OCI-LY7 (cell line): ENCODE data around the gene MRPL11. TPM values are rescaled to one million over a fixed set of nuclear protein-coding genes. Genes with fewer than 3 reads are reported as not detected.

Source experiments
- BruUV-seq: library from RNA; stranded (reverse); fragments of 400-500 nt; replicated peaks from 2 replicates; lab custom pipeline; 2021; lab: Mats Ljungman, UMichigan
- CTCF ChIA-PET: fragments of 300-600 bp; sonication (Branson Sonifier 250); formaldehyde crosslinking; loops from one replicate; lab custom pipeline; 2022; ENCODE audit warnings: antibody characterized with exemption; ENCODE audit not compliant: unreplicated experiment; lab: Charles Lee
- POLR2A ChIA-PET: fragments of 300-600 bp; sonication (Branson Sonifier 250); formaldehyde crosslinking; loops from one replicate; lab custom pipeline; 2022; ENCODE audit warnings: antibody characterized with exemption; lab: Charles Lee
- DNase-seq: peaks from one replicate; pipeline ENCODE4 v3.0.0-alpha.2; 2015; ENCODE audit warnings: low spot score
- H2AFZ ChIP-seq: fragments of 200-600 bp; sonication (generic), shearing (Covaris generic); 2 replicates; pipeline ENCODE4 v1.6.1; 2014; ENCODE audit warnings: mild to moderate bottlenecking, antibody characterized with exemption, low read length, moderate library complexity
- H3K27ac ChIP-seq: fragments of 200-600 bp; sonication (generic); 2 replicates; pipeline ENCODE4 v1.5.1; 2014; ENCODE audit warnings: mixed run types, low read depth, mild to moderate bottlenecking, moderate library complexity, low read length, inconsistent platforms; ENCODE audit not compliant: poor library complexity, severe bottlenecking
- H3K36me3 ChIP-seq: fragments of 200-600 bp; sonication (generic); 2 replicates; pipeline ENCODE4 v1.6.1; 2014; ENCODE audit warnings: mild to moderate bottlenecking, antibody characterized with exemption, low read length, moderate library complexity, mixed read lengths; ENCODE audit not compliant: insufficient read depth
- H3K4me1 ChIP-seq: fragments of 200-600 bp; sonication (generic); 2 replicates; pipeline ENCODE4 v1.5.1; 2014; ENCODE audit warnings: mild to moderate bottlenecking, low read length; ENCODE audit not compliant: insufficient read depth, poor library complexity, severe bottlenecking
- H3K4me2 ChIP-seq: fragments of 200-600 bp; sonication (generic); 2 replicates; pipeline ENCODE4 v1.6.1; 2014; ENCODE audit warnings: mild to moderate bottlenecking, low read length
- H3K4me3 ChIP-seq: fragments of 200-600 bp; sonication (generic); 2 replicates; pipeline ENCODE4 v1.5.1; 2014; ENCODE audit warnings: mild to moderate bottlenecking, low read depth, low read length; ENCODE audit not compliant: poor library complexity, severe bottlenecking
- H3K79me2 ChIP-seq: fragments of 200-600 bp; sonication (generic); 2 replicates; pipeline ENCODE4 v1.6.1; 2016; ENCODE audit warnings: low read depth, mild to moderate bottlenecking, low read length, moderate library complexity, mixed read lengths; ENCODE audit not compliant: insufficient read depth
- H3K9me2 ChIP-seq: fragments of 200-600 bp; sonication (generic); 2 replicates; pipeline ENCODE4 v1.6.1; 2016; ENCODE audit warnings: mild to moderate bottlenecking, low read length, mixed read lengths; ENCODE audit not compliant: insufficient read depth
- H3K9me3 ChIP-seq: fragments of 200-600 bp; sonication (generic); 2 replicates; pipeline ENCODE4 v1.6.1; 2014; ENCODE audit warnings: mild to moderate bottlenecking, mixed run types, low read length, mixed read lengths
- H4K20me1 ChIP-seq: fragments of 200-600 bp; sonication (generic); 2 replicates; pipeline ENCODE4 v1.6.1; 2014; ENCODE audit warnings: mild to moderate bottlenecking, antibody characterized with exemption, low read length, moderate library complexity, mixed read lengths; ENCODE audit not compliant: insufficient read depth
- CTCF ChIP-seq: fragments of 200-600 bp; sonication (generic); conservative IDR thresholded peaks from 2 replicates; pipeline ENCODE4 v1.5.1; 2014; ENCODE audit warnings: mild to moderate bottlenecking, antibody characterized with exemption, low read length, moderate library complexity, mixed read lengths
- EZH2phosphoT487 ChIP-seq: fragments of 200-600 bp; sonication (generic); IDR thresholded peaks from 2 replicates; pipeline ENCODE4 v1.6.1; 2018; ENCODE audit warnings: low read depth, borderline replicate concordance, mild to moderate bottlenecking, mixed run types, antibody characterized with exemption, low read length, moderate library complexity, mixed read lengths
- intact Hi-C: fragments of 100-400 bp; cut with micrococcal nuclease; formaldehyde crosslinking; loops from one replicate; pipeline ENCODE4 v1.10.0; 2022; ENCODE audit not compliant: unreplicated experiment
- total RNA-seq, 2 experiments: library from RNA; depleted of rRNA in 1 of 2; stranded (reverse); fragments of >200 nt in 1 of 2; shearing (Covaris generic) in 1 of 2; gene quantifications; 2 replicates each; pipeline ENCODE4 v1.2.3, GENCODE V29; 2014 to 2022

MRPL11 gene
- total RNA-seq, 2 experiments from 2014 or later, result 88.6 to 101 TPM

- Histone ChIP-seq H2AFZ (no peak overlapping the region), H3K9me3 (no peaks in the 10 kb centered on the region), H3K27ac (no peak overlapping the region), H3K4me3 (no peak overlapping the region), H3K79me2 (no peaks in the 10 kb centered on the region), H3K4me1 (peaks cover 6% of the 10 kb centered on the region), H3K9me2 (no peaks in the 10 kb centered on the region), H4K20me1 (no peaks in the 10 kb centered on the region), H3K4me2 (no peak overlapping the region), H3K36me3 (no peaks in the 10 kb centered on the region)
- BruUV-seq, result no TSS peak
- DNase-seq, result no peak
- CTCF ChIA-PET, result no interaction called here
- intact Hi-C loops, result no loop called here
- POLR2A ChIA-PET, result interaction anchor here (0.6 kb wide), 1 partner anchor 161 kb away, joined by 5 read pairs; no protein-coding TSS in a partner anchor
- TF ChIP-seq EZH2phosphoT487 (no peak), CTCF (no peak)
These were observed 11.9 kb upstream of the MRPL11 start for GRCh38 chr11:66450560-66450959.

DNA sequence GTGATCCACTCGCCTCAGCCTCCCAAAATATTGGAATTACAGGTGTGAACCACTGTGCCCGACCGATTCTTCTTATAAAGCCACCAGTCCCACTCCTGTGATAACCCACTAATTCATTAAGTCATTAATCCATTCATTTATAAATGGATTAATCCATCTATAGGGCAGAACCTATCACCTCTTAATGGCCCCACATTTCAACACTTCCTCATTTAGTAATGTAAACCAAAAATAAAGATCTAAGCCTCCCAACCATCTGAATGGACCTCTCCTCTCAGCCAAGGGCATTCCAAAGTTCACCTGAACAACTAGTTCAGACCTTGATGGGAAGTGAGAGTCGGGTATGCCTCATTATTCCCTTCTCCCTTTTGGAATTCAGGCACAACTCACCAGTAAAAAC, 9.9 kb upstream of the MRPL11 start:
- Histone ChIP-seq H2AFZ (no peak overlapping the region), H3K4me1 (no peaks in the 10 kb centered on the region), H4K20me1 (no peaks in the 10 kb centered on the region), H3K4me2 (no peak overlapping the region), H3K27ac (no peak overlapping the region), H3K36me3 (no peaks in the 10 kb centered on the region), H3K4me3 (no peak overlapping the region), H3K9me3 (peaks cover 8% of the 10 kb centered on the region; the same call in 1 of the 2 replicates), H3K79me2 (no peaks in the 10 kb centered on the region), H3K9me2 (no peaks in the 10 kb centered on the region)
- intact Hi-C loops, result no loop called here
- BruUV-seq, result no TSS peak
- TF ChIP-seq EZH2phosphoT487, result no peak
- no peak for TF ChIP-seq CTCF
- ChIA-PET POLR2A (no interaction called here), CTCF (no interaction called here)
- no peak for DNase-seq

DNA sequence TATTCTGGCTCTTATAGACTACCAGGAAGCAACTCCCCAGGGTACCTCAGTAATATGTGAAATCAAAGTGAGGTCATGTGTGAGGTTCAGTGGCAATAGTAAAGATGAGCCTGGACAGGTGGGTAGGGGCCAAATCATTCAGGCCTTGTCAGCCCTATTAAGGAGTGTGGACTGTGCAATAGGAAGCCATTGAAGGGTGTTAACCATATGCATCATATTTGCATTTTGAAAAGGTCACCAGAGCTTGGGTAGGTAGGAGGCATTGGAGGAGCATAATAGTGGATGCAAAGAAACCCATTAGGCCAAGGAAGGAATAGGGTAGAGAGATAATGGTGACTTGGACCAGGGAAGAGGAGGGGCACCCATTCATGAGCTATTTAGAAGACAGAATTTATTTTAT, 8.4 kb upstream of the MRPL11 start:
- Histone ChIP-seq H3K4me1 (no peaks in the 10 kb centered on the region), H4K20me1 (no peaks in the 10 kb centered on the region), H3K9me3 (peaks cover 13% of the 10 kb centered on the region; the same call in 1 of the 2 replicates), H2AFZ (no peak overlapping the region), H3K4me2 (no peak overlapping the region), H3K9me2 (no peaks in the 10 kb centered on the region), H3K36me3 (no peaks in the 10 kb centered on the region), H3K27ac (no peak overlapping the region), H3K79me2 (no peaks in the 10 kb centered on the region), H3K4me3 (no peak overlapping the region)
- CTCF ChIA-PET, result interaction anchor here (1.0 kb wide), 1 partner anchor 58 kb away, joined by 3 read pairs; no protein-coding TSS in a partner anchor
- no TSS peak for BruUV-seq
- POLR2A ChIA-PET, result no interaction called here
- no peak for DNase-seq
- intact Hi-C loops, result no loop called here
- no peak for TF ChIP-seq EZH2phosphoT487
- TF ChIP-seq CTCF, result no peak
